Measurements from ENCODE around the gene SIK3. TPM values are rescaled to one million over a fixed set of nuclear protein-coding genes. Genes with fewer than 3 reads are reported as not detected.

The SIK3 gene
- total RNA-seq (100 to 1,000 TPM in 1 of 9 donors, 10 to 100 TPM in 8; 14.6 to 176 (median 31.2) TPM), polyA plus RNA-seq (10 to 100 TPM; 11.7 to 21.6 (median 11.9) TPM)
- long read RNA-seq, donor 1, result 0 reads
- long read RNA-seq, donor 2, result 0 reads
- long read RNA-seq, donor 3, partial matches to known transcripts, result 9 of 9 reads
- long read RNA-seq, donor 3, other reads (novel, unspliced or antisense), result 0 of 9 reads
- long read RNA-seq, donor 4, partial matches to known transcripts, result 0 of 1 reads
- long read RNA-seq, donor 4, other reads (novel, unspliced or antisense), result 1 of 1 reads
- long read RNA-seq, donor 5, full-length matches to known transcripts, result 5 of 17 reads
- long read RNA-seq, donor 5, partial matches to known transcripts, result 7 of 17 reads
- long read RNA-seq, donor 5, other reads (novel, unspliced or antisense), result 5 of 17 reads
- long read RNA-seq, donor 6, partial matches to known transcripts, result 0 of 3 reads
- long read RNA-seq, donor 6, other reads (novel, unspliced or antisense), result 3 of 3 reads
- long read RNA-seq, donor 7, result 0 reads
- long read RNA-seq, donor 8, result 0 reads
- long read RNA-seq, donor 9, partial matches to known transcripts, result 29 of 48 reads
- long read RNA-seq, donor 9, other reads (novel, unspliced or antisense), result 18 of 48 reads
- long read RNA-seq, donor 10, result 0 reads

DNA sequence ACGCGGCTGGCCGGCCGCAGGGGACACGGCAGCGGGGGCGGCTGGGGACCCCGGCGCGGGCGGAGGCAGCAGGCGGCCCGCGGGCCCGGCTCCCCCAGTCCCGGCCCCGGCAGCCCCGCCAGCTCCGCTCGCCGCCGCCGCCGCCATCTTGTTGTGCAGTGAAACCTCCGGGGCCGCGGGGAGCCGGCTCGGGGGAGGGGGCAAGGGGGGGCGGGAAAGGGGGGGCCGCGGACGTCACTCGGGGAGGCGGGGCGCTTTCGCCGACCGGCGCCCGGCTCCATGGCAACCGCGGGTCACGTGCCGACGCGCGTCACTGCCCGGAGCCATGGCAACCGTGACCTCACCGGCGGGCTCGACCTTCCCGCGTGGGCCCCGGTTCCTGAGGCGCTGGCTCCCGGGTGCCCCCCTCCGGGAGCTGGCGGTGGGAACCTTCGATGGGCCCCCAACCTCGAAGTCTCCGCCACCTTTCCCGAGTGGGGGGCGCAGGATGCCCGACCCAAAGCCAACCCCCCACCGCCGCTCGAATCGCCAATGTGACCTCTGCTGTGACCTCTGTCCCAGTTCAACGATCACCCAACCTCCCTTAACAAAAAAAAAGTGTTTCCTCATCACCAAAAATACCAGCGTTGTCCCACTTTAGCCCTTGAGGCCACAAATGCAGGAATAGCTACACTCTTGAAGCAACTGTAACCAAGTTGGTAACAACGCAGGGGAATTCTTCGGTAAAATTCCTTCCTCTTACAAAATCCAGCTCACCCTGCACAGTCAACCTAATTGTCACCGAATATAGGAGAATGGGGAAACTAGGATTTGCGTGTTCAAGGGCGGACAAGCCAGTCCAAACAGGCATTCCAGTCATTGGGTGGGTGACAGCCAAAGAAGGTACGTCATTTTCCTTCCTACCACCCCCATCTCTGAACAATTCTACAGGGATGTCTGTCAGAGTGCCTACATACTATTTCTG is at the start of gene SIK3:
Gene SIK3 (minus strand): TSS at position 160 of the 964 bp plus-strand sequence. CDS start 13 bp downstream, at position 147.
- intact Hi-C loops (cut with DNase I), result loop anchor here in 1 of 2 donors (10.0 kb wide), 1 partner anchor 64 kb away; no protein-coding TSS in a partner anchor
- Histone ChIP-seq H3K27ac (peak within 1 kb of the TSS; percentile 91 to 99 (median 96)), H3K4me3 (peak within 1 kb of the TSS; percentile 75 to 99 (median 85)), H3K27me3 (no peaks in the 10 kb centered on the region), H3K9me3 (replicated peaks in 1 of 3) (no peaks in the 10 kb centered on the region), H3K36me3 (replicated peaks in 1 of 2) (no peaks in the 10 kb centered on the region), H3K4me1 (replicated peaks in 1 of 2) (peaks cover 22 to 44% of the 10 kb centered on the region in 2 donors)
- TF ChIP-seq POLR2A (IDR thresholded peaks at IDR 0.05), result peak; percentile 41 to 58
- TF ChIP-seq, protein P1, sequence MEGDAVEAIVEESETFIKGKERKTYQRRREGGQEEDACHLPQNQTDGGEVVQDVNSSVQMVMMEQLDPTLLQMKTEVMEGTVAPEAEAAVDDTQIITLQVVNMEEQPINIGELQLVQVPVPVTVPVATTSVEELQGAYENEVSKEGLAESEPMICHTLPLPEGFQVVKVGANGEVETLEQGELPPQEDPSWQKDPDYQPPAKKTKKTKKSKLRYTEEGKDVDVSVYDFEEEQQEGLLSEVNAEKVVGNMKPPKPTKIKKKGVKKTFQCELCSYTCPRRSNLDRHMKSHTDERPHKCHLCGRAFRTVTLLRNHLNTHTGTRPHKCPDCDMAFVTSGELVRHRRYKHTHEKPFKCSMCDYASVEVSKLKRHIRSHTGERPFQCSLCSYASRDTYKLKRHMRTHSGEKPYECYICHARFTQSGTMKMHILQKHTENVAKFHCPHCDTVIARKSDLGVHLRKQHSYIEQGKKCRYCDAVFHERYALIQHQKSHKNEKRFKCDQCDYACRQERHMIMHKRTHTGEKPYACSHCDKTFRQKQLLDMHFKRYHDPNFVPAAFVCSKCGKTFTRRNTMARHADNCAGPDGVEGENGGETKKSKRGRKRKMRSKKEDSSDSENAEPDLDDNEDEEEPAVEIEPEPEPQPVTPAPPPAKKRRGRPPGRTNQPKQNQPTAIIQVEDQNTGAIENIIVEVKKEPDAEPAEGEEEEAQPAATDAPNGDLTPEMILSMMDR (IDR thresholded peaks at IDR 0.05), result peak in 5 of 6 experiments; percentile 17 to 50 (median 44)
- 0 to 3% (median 2%) methylated on average over 8 to 73 of the region's 78 CpGs for WGBS, 4 donors
- peak; percentile 92 to 97 (median 95) for DNase-seq

DNA sequence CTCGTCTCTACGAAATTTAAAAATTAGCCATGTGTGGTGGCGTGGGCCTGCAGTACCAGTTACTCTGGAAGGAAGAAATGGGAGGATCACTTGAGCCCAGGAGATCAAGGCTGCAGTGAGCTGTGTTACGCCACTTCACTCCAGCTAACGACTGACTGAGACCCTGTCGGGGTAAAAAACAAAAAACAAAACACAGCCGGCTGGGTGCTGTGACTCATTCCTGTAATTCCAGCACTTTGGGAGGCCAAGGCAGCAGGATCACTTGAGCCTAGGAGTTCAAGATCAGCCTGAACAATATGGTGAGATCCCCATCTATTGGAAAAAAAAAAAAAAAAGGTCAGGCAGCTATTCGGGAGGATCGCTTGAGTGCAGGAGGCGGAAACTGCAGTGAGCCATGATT is 48.3 kb upstream of the SIK3 start:
- Histone ChIP-seq H3K27ac (peak overlapping the region in 3 of 5 donors; percentile 33 to 95 (median 95)), H3K4me1 (replicated peaks in 1 of 2) (peaks cover 29 to 48% of the 10 kb centered on the region in 2 donors), H3K27me3 (no peaks in the 10 kb centered on the region), H3K4me3 (peak overlapping the region in 1 of 4 donors; percentile 63), H3K36me3 (replicated peaks in 1 of 2) (peaks cover 0 to 12% of the 10 kb centered on the region in 2 donors), H3K9me3 (replicated peaks in 1 of 3) (no peaks in the 10 kb centered on the region)
- DNase-seq, result peak in 5 of 7 donors; percentile 43 to 66 (median 58)
- intact Hi-C loops (cut with DNase I), result no loop called here
- peak in 1 of 2 donors; percentile 42 for TF ChIP-seq POLR2A (IDR thresholded peaks at IDR 0.05)
- TF ChIP-seq, protein P1 (IDR thresholded peaks at IDR 0.05), result no peak
- 51 to 52% (median 51%) methylated on average over 10 of the region's 10 CpGs for WGBS, 4 donors

DNA sequence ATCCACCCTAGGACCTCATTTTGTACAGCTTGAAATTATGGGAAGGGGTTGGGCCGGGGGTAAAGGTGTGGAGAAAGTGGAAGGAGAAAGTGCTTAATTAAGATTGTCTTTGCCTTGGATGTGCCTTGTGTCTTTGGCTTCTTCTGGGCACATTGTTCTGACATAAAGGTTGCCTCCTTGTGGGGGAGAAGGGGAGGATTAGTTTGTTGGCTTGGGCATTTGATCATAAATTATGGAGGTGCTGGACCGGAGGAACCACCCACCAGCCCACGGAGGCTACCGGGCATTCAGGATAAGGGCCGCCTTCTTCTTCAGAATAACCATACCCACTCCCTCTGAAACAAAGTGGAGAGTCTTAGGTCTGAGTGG is 47.1 kb upstream of the SIK3 start:
- TF ChIP-seq POLR2A (IDR thresholded peaks at IDR 0.05), result no peak
- TF ChIP-seq, protein P1 (IDR thresholded peaks at IDR 0.05), result peak in 3 of 6 experiments; percentile 13 to 17 (median 16)
- Histone ChIP-seq H3K9me3 (replicated peaks in 1 of 3) (no peaks in the 10 kb centered on the region), H3K27me3 (no peaks in the 10 kb centered on the region), H3K4me1 (replicated peaks in 1 of 2) (peaks cover 27 to 46% of the 10 kb centered on the region in 2 donors), H3K36me3 (replicated peaks in 1 of 2) (peaks cover 0 to 12% of the 10 kb centered on the region in 2 donors), H3K4me3 (peak overlapping the region in 3 of 4 donors; percentile 63 to 94 (median 83)), H3K27ac (peak overlapping the region; percentile 79 to 95 (median 94))
- intact Hi-C loops (cut with DNase I), result no loop called here
- peak in 6 of 7 donors; percentile 26 to 54 (median 40) for DNase-seq
- 1 to 4% (median 3%) methylated on average over 5 of the region's 5 CpGs for WGBS, 4 donors

All from adrenal gland (tissue), 19 donors.